Left cardiac atrium (tissue), 4 donors: Measurements from ENCODE around the gene CHKA. TPM values are rescaled to one million over a fixed set of nuclear protein-coding genes. Genes with fewer than 3 reads are reported as not detected.

Experiments
- ATAC-seq, 2 donors: fragments of 200-7000 bp; cut with Tn5 transposase; one replicate each; pipeline ENCODE4 v1.9.1; 2020; ENCODE audit warnings: mild to moderate bottlenecking in 2 of 2, moderate library complexity in 2 of 2
- DNase-seq: peaks from one replicate; pipeline ENCODE4 v3.0.0-alpha.2; 2020
- intact Hi-C, 2 donors: fragments of 100-400 bp; cut with DNase I; formaldehyde crosslinking; loops; one replicate each; pipeline versions ENCODE4 v1.14.1 to v1.15.1; 2022 to 2023
- long read RNA-seq: library from polyadenylated mRNA; unstranded; transcript quantifications from one replicate; pipeline ENCODE4 v2.0.0, GENCODE V29; 2021
- total RNA-seq, 2 donors: library from RNA; stranded (reverse); fragmentation: NEBNext Ultra II Directional; extraction: Animal tissue kit (Norgen Biotek cat#: 25700); gene quantifications; one replicate each; pipeline ENCODE4 v1.2.1, GENCODE V29; 2021
- donor health status: DM: no; HTN: yes; CAD: no.
- donor health status: DM: no; HTN: yes; CAD: no; lungs with severe emphysema.
- donor health status: DM: yes; HTN: yes; CAD: no.
- donor health status: Dilated cardiomyopathy.

The CHKA gene
- 10 to 100 TPM in 1 of 2 donors, 1 to 10 TPM in 1; 7.8 to 11.8 TPM for total RNA-seq
- long read RNA-seq = 0 reads

DNA sequence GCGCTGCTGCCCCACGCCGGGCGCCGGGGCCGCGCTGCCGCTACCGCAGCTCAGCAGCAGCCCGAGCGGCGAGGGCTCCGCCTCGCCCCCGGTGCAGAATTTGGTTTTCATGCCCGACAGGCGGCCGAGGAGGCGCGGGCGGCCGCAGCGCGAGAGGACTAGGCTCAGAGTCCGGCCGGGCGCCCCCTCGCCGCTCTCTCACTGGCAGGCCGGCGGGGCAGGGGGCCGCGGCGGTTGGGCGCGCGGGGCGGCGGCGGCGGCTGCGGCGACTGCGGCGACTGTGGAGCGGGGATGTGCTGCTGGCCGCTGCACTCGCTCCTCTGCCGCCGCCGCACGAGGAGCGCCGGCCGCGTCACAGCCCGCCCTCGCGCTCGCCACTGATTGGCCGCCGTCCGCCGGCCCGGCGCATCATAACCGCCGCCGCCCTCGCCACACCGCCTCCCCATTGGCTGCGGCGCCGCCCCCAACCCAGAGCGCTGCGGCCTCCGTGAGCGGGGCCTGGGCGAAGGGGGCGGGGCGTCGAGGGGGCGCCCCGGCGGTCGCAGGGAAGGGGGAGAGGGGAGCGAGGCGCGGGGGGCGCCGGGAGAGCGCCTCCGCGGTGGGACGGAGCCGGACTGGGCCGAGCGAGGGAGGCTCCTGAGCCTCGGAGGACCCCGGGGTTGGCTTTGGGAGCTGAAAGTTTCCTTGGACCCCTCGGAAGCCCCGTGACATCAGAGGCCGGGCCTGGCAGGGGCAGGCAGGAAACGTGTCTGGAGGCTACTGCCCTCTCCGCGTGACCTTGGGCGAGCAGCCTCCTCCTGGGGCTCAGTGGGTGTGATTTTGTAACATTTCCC lies at the start of gene CHKA:
TSS of gene CHKA (minus strand) at position 322 of the 833 bp plus-strand sequence. CDS start at position 111, 211 bp downstream.
- ATAC-seq (peak; percentile 97 to 98), DNase-seq (peak; percentile 94)
- intact Hi-C loops = loop anchor here in 1 of 2 donors (10.0 kb wide), 1 partner anchor 86 kb away; the partner anchor contains the start of genes NDUFS8 and TCIRG1

DNA sequence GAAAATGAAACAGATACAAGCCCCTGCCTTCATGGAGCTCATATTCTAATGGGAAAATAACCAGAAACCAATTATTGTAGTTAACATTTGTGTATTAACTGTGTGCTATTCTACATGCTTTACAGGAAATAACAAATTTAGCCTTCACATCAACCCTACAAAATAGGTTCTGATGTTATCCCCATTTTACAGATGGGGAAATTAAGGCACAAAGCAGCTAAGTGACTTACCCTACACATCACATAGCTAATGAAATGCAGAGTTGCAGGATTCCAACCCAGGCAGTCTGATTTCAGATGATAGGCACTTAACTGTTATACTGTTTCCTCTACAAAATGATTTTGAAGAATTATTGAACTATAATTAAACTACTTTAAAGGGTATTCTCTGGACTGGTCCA lies 48.3 kb upstream of the CHKA start:
- intact Hi-C loops = no loop called here
- ATAC-seq = no peak

DNA sequence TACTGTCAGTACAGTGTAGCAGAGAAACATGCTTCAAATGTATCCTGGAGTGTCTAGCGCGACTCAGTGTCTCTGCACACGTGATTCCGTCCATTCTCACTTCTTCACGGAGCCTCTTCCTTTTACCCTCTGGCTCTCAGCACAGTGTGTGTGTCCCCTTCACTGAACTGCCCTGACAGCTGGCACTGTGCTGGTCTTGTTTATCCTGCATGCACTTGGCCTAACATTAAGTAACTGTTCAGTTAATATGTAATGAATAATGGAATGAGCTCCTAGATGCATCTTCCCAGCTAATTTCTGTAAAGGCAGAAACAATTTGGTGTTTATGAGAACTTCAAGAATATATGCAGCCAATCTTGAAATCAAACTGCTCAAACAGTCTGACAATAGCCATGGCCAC lies 47.5 kb upstream of the CHKA start:
- intact Hi-C loops = no loop called here
- ATAC-seq = no peak

More for the DNA sequence above, 48.3 kb upstream of the CHKA start:
- DNase-seq = no peak

DNA sequence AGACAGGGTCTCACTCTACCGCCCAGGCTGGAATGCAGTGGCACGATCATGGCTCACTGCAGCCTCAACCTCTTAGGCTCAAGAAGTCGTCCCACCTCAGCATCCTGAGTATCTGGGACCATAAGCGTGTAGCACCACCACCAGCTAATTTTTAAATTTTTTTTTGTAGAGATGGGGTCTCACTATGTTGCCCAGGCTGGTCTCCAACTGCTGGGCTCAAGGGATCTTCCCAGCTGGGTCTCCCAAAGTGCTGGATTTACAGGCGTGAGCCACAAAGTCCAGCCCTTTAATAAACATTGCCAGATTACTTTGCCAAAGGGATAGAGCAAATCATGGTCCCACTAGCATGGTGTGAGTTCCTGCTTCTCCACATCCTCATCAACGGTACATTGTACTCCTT lies 46.3 kb upstream of the CHKA start:
- DNase-seq (no peak), ATAC-seq (no peak)
- intact Hi-C loops = no loop called here

More for the DNA sequence above, 47.5 kb upstream of the CHKA start:
- no peak for DNase-seq

DNA sequence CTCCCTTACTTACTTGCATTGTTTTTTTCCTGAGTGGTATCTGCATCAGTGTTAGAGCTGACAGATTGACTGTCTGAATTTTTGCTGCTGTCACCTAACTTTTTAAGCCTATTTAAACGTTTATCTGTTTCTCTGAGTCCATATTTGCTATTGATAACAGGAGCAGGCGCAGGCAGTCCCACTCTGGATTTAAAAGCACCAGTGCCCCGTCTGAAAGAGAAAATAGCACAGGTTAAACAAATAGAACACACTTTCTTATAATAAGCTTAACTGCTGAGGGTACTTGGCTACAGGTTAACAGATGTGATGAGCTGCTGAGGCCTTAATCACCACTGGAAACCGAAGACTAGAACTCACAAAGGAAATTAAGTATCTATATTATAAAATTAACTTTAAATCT lies 45.8 kb upstream of the CHKA start:
- intact Hi-C loops = no loop called here

DNA sequence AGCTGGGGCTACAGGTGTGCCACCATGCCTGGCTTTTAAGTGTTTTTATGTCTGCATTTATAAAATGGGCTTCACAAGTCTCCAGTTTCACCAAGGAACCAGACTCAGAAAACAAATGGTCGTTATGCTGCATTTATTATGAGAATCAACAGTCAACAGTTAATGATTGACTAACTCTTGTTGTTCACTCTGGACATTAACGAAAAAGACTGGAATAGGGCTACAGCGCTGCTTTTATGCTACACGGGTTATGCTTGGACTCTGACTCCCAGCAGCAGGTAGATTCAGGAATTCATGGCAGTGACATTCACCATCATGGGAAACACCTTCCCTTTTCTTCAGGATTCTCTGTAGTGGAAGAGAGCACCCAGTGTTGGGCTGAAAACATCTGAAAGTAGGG lies 44.4 kb upstream of the CHKA start:
- DNase-seq (no peak), ATAC-seq (no peak)
- intact Hi-C loops = no loop called here

More for the DNA sequence above, 45.8 kb upstream of the CHKA start:
- DNase-seq (no peak), ATAC-seq (no peak)

DNA sequence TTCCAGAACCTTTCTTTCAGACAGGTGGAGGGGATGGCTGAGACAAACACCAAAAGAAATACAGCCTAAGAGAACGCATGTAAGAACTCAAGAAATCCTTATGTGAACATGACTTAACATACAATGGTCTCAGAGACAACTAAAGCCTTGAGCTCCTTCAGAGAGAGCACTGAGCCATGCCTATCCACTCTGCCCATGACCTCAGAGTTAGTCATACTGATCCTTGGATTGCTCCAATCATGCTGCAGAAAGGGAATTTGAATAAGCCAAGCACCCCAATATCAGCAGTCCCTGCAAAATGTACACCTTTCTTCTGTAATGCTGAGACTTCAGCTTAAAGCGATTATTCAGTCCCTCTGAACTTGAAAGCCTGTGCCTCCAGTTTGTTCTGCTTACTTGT lies 43.2 kb upstream of the CHKA start:
- intact Hi-C loops = no loop called here
- DNase-seq (no peak), ATAC-seq (peak in 1 of 2 donors; percentile 42)

DNA sequence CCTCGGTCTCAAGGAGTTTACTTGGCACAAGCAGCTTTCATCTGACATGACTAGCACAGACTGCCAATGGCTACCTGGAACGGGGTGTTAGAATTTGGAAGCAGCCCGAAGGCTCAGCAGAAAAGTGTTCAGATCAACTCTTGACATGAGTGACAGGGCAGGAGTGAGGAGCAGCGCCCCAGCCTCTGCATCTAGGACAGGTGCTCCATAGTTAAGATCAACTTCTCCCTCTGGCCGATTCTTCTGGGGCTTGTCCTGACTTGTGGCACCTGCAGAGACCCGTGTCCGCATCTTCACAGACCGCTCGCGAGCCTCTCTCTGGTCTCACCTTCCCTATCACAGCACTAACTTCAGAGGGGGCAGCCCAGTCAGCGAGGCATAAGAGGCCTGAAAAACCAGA lies 42.5 kb upstream of the CHKA start:
- ATAC-seq = no peak
- no peak for DNase-seq
- intact Hi-C loops = no loop called here

DNA sequence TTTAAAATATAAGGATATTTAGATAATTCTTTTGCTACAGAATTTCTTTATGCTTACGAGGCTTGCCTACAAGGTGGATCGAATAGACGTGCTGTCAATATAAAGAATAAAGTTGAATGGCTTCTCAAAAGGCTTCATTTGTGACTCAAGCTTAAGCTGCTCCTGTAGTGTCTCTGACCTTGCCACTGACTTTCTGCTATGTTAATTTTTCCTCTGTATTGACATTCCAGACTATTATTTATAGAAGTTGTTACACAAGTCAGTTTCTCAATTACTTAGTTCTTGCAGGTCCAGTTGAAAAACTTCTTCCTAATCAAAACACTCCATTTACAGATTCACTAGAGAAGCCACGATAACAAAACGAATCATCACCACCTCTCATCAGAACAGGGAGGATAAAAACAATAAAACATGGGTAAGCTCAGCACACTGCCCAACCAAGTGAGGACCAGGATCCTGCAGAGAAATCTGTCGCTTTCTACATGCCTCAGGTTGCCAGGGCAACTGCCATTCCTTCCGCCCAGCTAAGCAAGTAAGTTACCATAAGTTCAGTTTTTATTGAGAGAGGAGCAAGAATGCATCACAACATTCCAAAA lies 39.0 kb upstream of the CHKA start:
- peak in 1 of 2 donors; percentile 23 for ATAC-seq
- no peak for DNase-seq
- intact Hi-C loops = no loop called here

DNA sequence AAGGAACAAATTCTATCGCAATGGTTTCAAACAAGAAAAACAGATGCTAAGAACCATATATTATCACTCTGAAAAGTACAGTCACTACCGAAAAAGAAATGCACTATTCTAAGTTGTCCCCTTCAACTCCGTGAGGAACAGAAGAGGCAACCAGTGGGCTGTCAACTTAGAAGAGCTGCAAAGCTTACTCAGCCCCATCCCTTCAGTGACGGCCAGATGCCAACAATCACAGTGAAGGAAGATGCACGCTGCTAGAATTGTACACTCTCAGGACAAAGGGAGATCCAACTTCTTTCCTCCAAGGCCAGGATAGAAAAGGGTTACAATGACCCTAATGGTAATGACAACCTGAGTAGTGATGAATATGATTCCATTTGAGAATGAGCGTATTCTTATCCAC lies 38.5 kb upstream of the CHKA start:
- ATAC-seq = no peak
- DNase-seq = no peak
- intact Hi-C loops = no loop called here

DNA sequence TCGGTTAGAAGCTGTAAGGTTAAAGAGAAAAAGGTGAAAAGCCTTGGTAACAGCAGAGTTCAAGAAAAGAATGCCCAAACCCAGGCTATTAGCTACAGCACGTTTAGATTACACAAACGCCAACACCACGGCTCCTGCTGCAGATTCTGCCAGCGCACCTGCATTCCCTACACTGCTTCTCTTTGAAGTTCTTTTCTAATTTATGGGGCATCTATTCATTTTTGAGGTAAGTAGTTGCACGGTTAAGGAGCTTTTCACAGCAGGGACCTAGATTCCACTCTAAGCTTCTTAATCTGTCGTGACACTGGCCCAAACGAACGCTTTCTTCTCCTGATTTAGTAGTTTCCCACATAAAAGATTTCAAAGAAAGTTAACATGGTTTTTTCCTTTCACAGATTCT lies 38.0 kb upstream of the CHKA start:
- no peak for DNase-seq
- intact Hi-C loops = no loop called here
- no peak for ATAC-seq

DNA sequence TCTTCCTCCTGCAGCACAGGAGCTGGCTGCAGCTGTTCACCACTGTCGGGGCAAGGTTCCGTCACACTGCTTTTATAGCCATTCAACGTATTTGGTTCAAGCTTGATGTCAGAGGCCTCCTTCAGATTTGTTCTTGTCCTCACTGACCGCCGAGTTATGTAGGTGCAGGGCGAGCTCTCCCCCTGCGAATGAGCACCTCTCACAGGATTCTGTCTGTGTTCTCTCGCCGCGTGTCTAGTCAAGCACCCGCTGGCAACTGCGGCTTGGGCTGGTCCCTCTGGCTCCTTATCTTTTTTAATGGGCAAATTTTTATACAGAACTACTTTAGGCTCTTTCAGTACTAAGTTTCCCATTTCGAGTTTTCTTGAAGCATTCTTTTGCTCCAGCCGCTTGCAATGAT lies 37.4 kb upstream of the CHKA start:
- DNase-seq (no peak), ATAC-seq (no peak)
- intact Hi-C loops = no loop called here

DNA sequence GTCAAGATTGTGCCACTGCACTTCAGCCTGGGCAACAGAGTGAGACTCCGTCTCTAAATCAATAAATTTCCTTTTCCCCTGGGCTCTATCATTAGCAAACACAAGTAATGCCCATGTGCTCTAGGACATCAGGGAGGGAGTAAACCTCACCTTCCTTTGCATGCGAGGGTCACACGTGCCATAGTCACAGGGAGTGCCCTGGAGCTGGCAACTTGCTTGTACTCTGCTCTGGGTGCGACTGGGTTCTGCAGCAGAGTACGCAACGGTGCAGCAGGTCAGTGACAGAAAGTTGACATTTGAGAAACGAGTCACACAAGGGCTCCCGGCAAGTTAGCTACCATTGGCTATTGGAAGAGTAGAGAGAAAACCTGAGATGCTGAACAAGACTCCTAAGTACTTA lies 32.6 kb upstream of the CHKA start:
- no peak for DNase-seq
- ATAC-seq = no peak
- intact Hi-C loops = no loop called here

DNA sequence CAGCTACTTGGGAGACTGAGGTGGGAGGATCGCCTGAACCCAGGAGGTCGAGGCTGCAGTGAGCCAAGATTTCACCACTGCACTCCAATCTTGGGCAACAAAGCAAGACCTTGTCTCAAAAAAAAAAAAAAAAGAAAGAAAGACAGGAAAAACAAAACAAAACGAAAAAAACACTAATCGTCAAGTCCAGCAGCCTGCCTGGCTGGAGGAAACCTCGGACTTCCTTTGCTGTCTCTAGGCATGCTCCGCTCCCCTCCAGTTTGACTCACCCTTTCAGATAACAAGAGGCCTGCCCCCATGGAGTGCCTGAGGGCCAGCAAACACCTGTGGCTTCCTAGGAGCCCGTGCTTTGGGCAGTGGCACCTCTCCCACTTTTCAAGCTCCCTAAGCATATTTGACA lies 28.8 kb upstream of the CHKA start:
- intact Hi-C loops = no loop called here
- ATAC-seq (peak in 1 of 2 donors; percentile 46), DNase-seq (peak; percentile 48)

DNA sequence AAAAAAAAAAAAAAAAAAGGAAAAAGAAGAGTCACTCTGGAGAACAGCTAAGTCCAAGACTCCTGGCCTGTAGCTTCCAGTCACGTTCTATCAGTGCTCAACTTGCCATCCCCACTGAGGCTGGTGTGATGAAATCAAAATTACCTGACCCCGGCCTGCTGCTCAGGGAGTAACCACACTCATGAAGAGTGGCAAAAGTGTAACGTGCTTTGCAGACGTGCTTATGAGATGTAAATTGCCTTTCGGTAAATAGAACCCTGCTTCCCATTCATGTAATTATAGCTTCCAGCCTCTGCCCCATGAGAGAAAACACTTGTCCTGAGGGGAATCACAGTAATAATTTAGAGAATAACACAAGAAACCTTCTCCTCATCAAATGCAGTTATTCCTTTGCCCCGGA lies 28.2 kb upstream of the CHKA start:
- ATAC-seq (no peak), DNase-seq (no peak)
- intact Hi-C loops = no loop called here

DNA sequence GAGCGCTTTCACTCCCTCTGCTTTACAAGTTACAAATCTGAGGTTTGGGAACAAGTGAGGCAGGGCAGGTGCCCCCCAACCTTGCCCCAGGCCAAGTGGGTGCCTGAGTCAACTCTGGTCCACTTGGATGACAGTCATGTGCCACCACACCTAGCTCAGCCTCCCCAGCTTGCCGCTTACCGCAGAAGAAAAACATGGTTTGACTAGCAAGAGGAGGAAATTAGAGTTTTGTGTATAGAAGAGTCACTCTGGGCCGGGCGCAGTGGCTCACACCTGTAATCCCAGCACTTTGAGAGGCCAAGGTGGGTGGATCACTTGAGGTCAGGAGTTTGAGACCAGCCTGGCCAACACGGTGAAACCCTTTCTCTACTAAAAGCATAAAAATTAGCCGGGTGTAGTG lies 27.7 kb upstream of the CHKA start:
- no peak for DNase-seq
- no peak for ATAC-seq
- intact Hi-C loops = no loop called here

DNA sequence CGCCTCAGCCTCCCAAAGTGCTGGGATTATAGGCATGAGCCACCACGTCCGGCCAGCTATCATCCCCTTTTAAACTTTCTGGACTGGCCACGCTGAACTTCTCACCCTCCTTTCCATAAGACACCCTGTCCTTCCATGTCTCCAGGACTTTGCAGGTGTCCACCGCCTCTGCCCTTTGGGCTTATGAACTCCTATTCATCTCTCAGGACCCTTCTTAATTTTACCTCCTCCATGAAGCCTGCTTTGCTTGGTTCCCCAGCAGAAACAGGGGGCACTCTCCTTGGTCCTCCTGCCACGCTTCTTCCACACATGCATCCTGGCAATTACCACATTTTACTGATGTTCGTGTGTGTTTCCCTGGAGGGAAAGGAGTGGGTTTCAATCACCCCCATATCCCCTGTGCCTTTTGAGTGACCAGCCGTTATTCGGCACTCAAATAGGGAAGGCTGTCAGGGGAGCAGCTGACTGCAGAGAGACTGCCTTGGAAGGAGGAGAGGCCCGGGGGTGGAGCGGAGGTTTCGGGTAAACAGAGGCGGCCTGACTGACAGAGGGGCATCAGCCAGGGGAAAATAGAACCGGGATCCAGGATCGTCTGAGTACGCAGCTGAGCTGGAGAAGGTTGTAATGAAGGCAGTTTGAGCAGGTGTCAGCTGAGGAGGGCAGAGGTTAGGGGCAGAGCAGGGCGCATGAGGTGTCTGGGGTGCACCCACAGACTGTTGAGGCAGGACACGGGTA lies 27.1 kb upstream of the CHKA start:
- intact Hi-C loops = no loop called here
- no peak for ATAC-seq
- no peak for DNase-seq

DNA sequence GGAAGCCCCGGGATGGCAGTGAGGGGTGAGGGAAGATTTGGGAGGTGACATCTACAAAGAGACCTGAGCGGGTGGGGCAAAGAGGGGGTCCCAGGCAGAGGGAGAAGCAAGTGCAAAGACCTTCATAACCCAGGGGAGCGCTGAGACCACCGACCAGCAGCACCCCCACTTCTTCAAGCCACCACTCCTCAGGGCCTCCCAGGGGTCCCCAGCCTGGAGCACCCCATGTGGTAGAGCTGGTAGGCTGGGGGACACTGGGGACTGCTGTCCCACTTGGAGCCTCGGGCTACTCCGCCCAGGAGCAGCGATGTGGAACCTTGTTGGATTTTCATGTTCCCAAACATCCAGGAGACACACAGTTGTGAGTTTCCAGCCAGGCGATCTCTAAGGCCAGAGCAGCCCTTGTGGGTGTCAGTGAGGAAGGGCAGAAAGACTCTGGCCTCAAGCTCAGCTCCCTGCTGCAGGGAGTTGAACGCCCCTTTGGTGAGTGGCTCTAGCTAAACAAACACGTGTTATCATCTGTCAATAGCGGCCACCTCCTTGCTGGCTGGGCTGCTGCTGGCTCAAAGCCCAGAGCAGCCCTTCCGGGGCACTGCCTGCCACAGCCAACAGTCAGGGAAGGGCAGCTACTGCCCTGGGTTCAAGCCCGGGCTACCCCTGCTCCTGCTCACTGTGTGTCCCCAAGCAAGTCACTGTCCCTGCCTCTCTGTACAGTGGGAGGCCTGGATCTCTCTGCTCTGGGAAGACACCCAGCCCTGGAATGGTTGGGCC lies 25.7 kb upstream of the CHKA start:
- ATAC-seq (peak; percentile 68 to 75), DNase-seq (peak; percentile 58)
- intact Hi-C loops = no loop called here

DNA sequence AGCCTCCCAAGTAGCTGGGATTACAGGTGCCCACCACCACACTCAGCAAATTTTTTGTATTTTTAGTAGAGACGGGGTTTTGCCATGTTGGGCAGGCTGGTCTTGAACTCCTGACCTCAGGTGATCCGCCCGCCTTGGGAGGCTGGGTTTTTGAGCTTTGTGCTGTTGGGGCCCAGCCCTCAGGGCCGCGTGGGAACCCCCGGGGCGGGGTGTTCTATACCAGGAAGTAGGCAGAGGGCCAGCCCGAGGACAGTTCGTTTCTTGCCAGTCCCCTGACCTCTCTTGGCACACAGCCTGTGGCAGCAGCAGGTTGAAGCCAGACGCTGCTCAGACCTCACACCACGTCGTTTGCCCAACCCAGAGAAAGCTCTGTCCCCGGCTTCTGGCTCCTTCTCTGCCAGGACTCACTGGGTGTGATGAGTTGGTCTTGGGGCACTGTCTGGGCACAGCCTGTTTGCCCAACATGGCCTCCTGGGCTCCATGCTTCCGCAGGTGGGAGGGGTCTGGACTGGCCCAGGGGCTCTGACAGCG lies 24.9 kb upstream of the CHKA start:
- ATAC-seq (peak; percentile 81 to 82), DNase-seq (peak; percentile 93)
- intact Hi-C loops = no loop called here
